Kidney glomerular epithelial cell (primary cell): ENCODE results near the gene PRAMEF20.

Source experiments
- DNase-seq: peaks from one replicate; lab custom pipeline; 2025; lab: John Stamatoyannopoulos, UW

The PRAMEF20 gene

GRCh38 chr1:13462682-13463081 lies 52.4 kb downstream of the PRAMEF20 start:
- no peak for DNase-seq

GRCh38 chr1:13465515-13465914 lies 55.3 kb downstream of the PRAMEF20 start:
- no peak for DNase-seq

- DNase-seq: peak; percentile 3
These were observed 59.1 kb downstream of the PRAMEF20 start for GRCh38 chr1:13469343-13469742.
